Mucosa of stomach (tissue), 1 donor: ENCODE measurements around the gene LUM.

Experiments
- H3K27me3 ChIP-seq: one replicate; pipeline ENCODE4 v1.7.0; 2013; ENCODE audit warnings: mild to moderate bottlenecking, low read length; ENCODE audit not compliant: control insufficient read depth, insufficient read depth
- H3K36me3 ChIP-seq: one replicate; pipeline ENCODE4 v1.7.0; 2013; ENCODE audit warnings: low read length; ENCODE audit not compliant: control insufficient read depth, insufficient read depth
- H3K4me1 ChIP-seq: one replicate; pipeline ENCODE4 v1.7.0; 2013; ENCODE audit warnings: mild to moderate bottlenecking, low read length; ENCODE audit not compliant: control insufficient read depth, insufficient read depth
- H3K4me3 ChIP-seq: one replicate; pipeline ENCODE4 v1.7.0; 2013; ENCODE audit warnings: low read length
- H3K9ac ChIP-seq: one replicate; pipeline ENCODE4 v1.7.0; 2013; ENCODE audit warnings: mild to moderate bottlenecking, low read length, moderate library complexity
- H3K9me3 ChIP-seq: one replicate; pipeline ENCODE4 v1.7.0; 2013; ENCODE audit warnings: mild to moderate bottlenecking, low read length, moderate library complexity; ENCODE audit not compliant: control insufficient read depth
- donor health status: Pancreatic carcinoma.

The LUM gene

DNA sequence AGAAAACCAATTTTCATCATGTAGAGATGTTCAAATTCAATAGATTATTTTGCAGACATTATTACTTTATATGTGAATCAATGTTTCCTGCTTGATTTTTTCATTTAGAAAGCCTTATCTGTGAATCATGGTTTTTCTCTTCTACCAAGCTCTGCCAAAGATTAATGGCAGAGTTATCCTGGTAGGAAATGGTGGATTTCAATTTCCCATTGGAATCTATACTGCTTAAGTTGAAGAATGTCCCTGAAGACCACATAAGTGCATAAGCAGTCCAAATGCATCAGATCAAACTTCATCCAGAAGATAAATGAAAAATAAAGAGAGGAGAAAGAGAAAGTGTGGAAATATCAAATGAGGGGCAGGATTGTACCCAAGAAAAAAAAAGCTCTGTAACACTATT, 5.0 kb downstream of the LUM start:
- Histone ChIP-seq H3K9ac (no peak overlapping the region), H3K9me3 (no peaks in the 10 kb centered on the region), H3K36me3 (peaks cover 5% of the 10 kb centered on the region), H3K4me1 (no peaks in the 10 kb centered on the region), H3K4me3 (no peak overlapping the region), H3K27me3 (no peaks in the 10 kb centered on the region)

DNA sequence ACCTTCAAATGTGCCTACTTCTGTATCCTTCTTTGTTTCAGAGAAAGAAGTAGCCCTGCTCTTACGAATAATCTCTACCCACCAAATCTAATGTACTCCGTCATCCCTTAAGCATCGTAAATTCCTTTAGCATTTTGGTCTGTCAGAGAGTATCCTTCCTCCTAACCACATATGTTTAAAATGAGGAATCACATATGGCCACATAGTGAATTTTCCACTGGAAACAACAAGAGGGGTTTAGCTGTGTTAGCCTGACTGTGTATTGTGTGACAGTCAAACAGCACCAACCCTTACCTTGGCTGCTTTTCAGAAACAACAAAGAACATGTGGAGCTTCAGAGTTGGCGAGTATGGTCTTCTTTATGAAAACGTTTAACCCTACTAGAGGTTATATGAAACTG, 5.5 kb downstream of the LUM start:
- no peak overlapping the region for H3K9ac ChIP-seq
- no peak overlapping the region for H3K4me3 ChIP-seq
- H3K36me3 ChIP-seq: peaks cover 5% of the 10 kb centered on the region
- no peaks in the 10 kb centered on the region for H3K4me1 ChIP-seq
- no peaks in the 10 kb centered on the region for H3K27me3 ChIP-seq
- H3K9me3 ChIP-seq: no peaks in the 10 kb centered on the region

DNA sequence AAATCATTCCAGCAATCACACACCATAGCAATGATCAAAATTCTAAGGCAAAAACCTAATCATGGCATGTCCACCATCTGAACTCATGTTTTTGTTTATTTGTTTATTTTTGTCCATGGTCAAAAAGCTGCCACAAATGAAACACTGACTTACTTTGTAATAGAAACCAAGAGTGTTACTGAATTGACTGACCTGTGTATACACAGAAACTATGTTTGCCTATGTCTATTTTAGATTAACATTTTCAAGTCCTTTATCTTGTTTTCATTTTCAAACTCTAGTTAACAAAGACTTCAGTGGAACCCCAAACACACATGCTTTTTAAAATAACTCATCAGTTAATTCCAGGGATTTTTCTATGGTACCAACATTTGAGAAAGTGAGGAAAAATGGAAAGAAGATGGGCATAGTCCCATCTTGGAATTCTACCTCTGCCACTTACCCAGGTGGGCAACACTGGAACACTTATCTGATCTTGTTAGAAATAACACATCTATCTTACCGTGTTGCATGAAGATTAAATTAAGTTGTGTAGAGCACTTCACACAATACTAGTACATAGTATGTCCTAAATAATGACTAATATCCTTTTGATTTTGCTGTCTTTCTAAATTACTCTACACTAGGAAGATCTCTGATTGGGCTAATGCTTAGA, 6.4 kb downstream of the LUM start:
- Histone ChIP-seq H3K9ac (no peak overlapping the region), H3K4me1 (no peaks in the 10 kb centered on the region), H3K4me3 (no peak overlapping the region), H3K36me3 (peaks cover 5% of the 10 kb centered on the region), H3K27me3 (no peaks in the 10 kb centered on the region), H3K9me3 (no peaks in the 10 kb centered on the region)

DNA sequence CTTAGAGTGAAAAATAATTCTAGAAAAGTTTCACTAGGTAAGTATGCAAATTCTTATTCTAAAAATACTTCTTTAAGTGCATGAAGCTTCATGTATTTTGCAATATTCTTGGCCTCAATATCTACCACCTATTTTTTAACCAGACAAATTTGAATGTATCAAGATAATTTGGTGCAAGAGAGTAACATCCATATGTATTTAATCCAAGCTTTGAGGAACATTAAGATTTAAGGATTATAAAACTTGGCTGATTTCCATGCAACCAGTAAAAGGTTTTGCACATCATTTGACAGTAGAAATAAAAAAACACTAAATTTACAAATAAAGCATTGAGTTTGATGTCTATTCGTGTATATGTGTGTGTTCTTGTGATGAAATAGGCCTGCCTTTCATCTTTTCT, 7.7 kb downstream of the LUM start:
- Histone ChIP-seq H3K27me3 (no peaks in the 10 kb centered on the region), H3K4me1 (no peaks in the 10 kb centered on the region), H3K9me3 (no peaks in the 10 kb centered on the region), H3K9ac (no peak overlapping the region), H3K36me3 (peaks cover 5% of the 10 kb centered on the region), H3K4me3 (no peak overlapping the region)

DNA sequence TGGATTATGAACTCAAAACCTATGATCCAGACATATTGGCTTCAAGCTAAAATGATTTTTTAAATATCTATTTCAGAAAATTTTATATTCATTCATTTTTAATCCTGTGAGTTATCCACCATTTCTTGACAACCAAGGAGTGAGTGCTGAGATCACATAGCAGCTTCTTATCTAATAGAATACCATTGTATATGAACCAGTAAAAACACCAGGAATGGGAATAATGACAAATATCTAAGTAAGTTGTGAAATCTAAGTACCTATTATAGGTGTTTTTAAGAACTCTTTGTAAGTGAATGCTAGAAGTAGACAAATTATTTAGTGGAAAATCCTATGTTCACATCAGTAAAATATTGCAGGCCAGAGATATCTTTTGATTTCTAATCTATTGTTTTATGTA, 8.2 kb downstream of the LUM start:
- Histone ChIP-seq H3K36me3 (peaks cover 5% of the 10 kb centered on the region), H3K4me1 (no peaks in the 10 kb centered on the region), H3K9ac (no peak overlapping the region), H3K4me3 (no peak overlapping the region), H3K9me3 (no peaks in the 10 kb centered on the region), H3K27me3 (no peaks in the 10 kb centered on the region)

GRCh38 chr12:91100906-91101305, 10.4 kb downstream of the LUM start:
- no peaks in the 10 kb centered on the region for H3K4me1 ChIP-seq
- H3K27me3 ChIP-seq: no peaks in the 10 kb centered on the region
- H3K9ac ChIP-seq: no peak overlapping the region
- H3K4me3 ChIP-seq: no peak overlapping the region
- H3K36me3 ChIP-seq: peaks cover 5% of the 10 kb centered on the region
- no peaks in the 10 kb centered on the region for H3K9me3 ChIP-seq

DNA sequence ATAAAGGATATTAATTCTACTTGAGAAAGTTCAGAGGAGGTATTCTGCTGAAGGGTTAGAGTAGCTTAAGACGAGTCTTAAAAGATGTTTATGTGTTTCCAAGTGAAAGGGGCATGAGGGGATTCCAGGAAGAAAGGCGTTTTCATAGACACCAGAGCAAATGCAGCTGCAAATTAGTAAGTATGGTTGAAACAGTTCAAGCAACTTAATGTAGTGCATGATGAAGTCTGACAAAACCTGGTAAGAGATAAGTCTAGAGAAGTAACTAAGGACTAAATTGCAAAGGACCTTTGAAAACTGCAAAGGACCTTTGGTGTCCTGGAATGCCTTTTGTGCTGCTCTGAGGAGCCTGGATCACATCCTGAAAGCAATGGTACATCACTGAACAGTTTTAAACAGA, 11.5 kb downstream of the LUM start:
- H3K27me3 ChIP-seq: no peaks in the 10 kb centered on the region
- no peaks in the 10 kb centered on the region for H3K9me3 ChIP-seq
- no peaks in the 10 kb centered on the region for H3K4me1 ChIP-seq
- H3K9ac ChIP-seq: no peak overlapping the region
- no peak overlapping the region for H3K4me3 ChIP-seq
- H3K36me3 ChIP-seq: peaks cover 5% of the 10 kb centered on the region

- Histone ChIP-seq H3K27me3 (no peaks in the 10 kb centered on the region), H3K4me3 (no peak overlapping the region), H3K9me3 (no peaks in the 10 kb centered on the region), H3K36me3 (peaks cover 5% of the 10 kb centered on the region), H3K9ac (no peak overlapping the region), H3K4me1 (no peaks in the 10 kb centered on the region)
Observed at GRCh38 chr12:91099341-91099740, 12.0 kb downstream of the LUM start.

GRCh38 chr12:91098941-91099340, 12.4 kb downstream of the LUM start:
- H3K27me3 ChIP-seq: no peaks in the 10 kb centered on the region
- H3K4me3 ChIP-seq: no peak overlapping the region
- peaks cover 5% of the 10 kb centered on the region for H3K36me3 ChIP-seq
- H3K4me1 ChIP-seq: no peaks in the 10 kb centered on the region
- H3K9me3 ChIP-seq: no peaks in the 10 kb centered on the region
- H3K9ac ChIP-seq: no peak overlapping the region

GRCh38 chr12:91098461-91098860, 12.8 kb downstream of the LUM start:
- Histone ChIP-seq H3K27me3 (no peaks in the 10 kb centered on the region), H3K9ac (no peak overlapping the region), H3K9me3 (no peaks in the 10 kb centered on the region), H3K36me3 (peaks cover 5% of the 10 kb centered on the region), H3K4me3 (no peak overlapping the region), H3K4me1 (no peaks in the 10 kb centered on the region)

DNA sequence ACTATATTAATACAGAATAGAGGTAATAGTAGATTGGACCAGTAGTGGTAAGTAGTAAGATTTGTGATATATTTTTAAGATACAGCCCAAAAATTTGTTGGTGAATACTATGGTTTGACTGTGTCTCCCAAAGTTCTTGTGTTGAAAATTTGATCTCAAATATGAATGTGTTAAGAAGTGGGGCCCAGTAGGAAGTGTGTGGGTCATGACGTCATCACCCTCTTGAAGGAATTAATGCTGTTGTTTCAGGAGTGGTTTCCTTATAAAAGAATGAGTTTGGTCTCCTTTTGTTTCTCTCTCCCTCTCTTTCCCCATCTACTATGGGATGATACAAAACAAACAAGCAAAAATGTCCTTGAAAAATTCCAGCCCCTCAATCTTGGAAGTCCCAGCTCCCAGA, 16.3 kb downstream of the LUM start:
- no peak overlapping the region for H3K9ac ChIP-seq
- no peak overlapping the region for H3K4me3 ChIP-seq
- no peaks in the 10 kb centered on the region for H3K9me3 ChIP-seq
- H3K4me1 ChIP-seq: no peaks in the 10 kb centered on the region
- H3K27me3 ChIP-seq: no peaks in the 10 kb centered on the region
- H3K36me3 ChIP-seq: no peaks in the 10 kb centered on the region

GRCh38 chr12:91094032-91094662, 17.1 kb downstream of the LUM start:
- H3K9ac ChIP-seq: no peak overlapping the region
- H3K4me3 ChIP-seq: no peak overlapping the region
- no peaks in the 10 kb centered on the region for H3K27me3 ChIP-seq
- H3K36me3 ChIP-seq: no peaks in the 10 kb centered on the region
- H3K4me1 ChIP-seq: no peaks in the 10 kb centered on the region
- no peaks in the 10 kb centered on the region for H3K9me3 ChIP-seq

GRCh38 chr12:91093341-91093740, 18.0 kb downstream of the LUM start:
- Histone ChIP-seq H3K4me3 (no peak overlapping the region), H3K27me3 (no peaks in the 10 kb centered on the region), H3K9me3 (no peaks in the 10 kb centered on the region), H3K4me1 (no peaks in the 10 kb centered on the region), H3K36me3 (no peaks in the 10 kb centered on the region), H3K9ac (no peak overlapping the region)
